ENCODE measurements around the gene GAS6.
A peak's percentile ranks its signal among the peaks of the same experiment; 100 is the strongest.
"Not testable (repeated sequence)": the region's sequence is repeated elsewhere in the genome, so short reads cannot be mapped to it uniquely, and the experiment has no call there.

GAS6 gene

DNA sequence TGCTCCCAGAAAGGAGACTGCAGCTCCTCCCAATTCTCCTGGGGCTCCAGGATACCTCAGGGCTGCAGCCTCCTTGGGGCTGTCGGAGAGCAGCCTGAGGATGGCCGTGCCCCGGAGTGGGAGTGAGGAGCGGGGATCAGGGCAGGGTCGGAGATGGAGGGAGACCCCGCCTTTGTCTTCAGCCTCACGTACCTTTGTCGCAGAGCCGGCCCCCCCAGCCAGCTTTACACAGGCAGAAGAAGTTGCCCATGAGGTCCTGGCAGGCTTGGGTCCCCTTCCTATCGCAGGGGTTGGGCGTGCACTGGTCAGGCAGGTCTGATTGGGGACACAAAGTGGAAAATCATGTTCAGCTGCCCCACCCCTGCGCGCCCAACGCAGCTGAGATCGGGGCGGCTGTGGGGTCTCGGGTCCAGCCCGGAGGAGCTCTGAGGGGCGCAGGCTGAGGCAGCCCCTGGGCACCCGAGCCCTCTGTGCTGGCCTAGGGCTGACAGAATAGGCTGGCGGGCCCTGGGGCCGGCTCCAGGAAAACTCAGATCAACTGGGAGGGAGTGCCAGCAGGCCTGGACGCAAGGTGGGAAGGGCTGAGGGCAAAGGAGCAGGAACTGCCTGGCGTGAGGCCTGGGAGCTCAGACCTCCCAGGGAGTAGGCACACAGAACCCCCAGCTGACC lies 24.2 kb downstream of the GAS6 start:
- DNase-seq: peak in 8 of 56 donors; percentile 16 to 62 (median 41)

GRCh38 chr13:113838711-113839201 lies 25.1 kb downstream of the GAS6 start:
- no peak for DNase-seq

GRCh38 chr13:113837560-113838355 lies 26.1 kb downstream of the GAS6 start:
- DNase-seq: peak in 53 of 56 donors; percentile 11 to 96 (median 64)

- peak in 2 of 56 donors; percentile 19 to 44 for DNase-seq
These were observed 26.9 kb downstream of the GAS6 start for GRCh38 chr13:113836768-113837559.

- no peak for DNase-seq
These were observed 28.2 kb downstream of the GAS6 start for GRCh38 chr13:113835461-113836270.

DNA sequence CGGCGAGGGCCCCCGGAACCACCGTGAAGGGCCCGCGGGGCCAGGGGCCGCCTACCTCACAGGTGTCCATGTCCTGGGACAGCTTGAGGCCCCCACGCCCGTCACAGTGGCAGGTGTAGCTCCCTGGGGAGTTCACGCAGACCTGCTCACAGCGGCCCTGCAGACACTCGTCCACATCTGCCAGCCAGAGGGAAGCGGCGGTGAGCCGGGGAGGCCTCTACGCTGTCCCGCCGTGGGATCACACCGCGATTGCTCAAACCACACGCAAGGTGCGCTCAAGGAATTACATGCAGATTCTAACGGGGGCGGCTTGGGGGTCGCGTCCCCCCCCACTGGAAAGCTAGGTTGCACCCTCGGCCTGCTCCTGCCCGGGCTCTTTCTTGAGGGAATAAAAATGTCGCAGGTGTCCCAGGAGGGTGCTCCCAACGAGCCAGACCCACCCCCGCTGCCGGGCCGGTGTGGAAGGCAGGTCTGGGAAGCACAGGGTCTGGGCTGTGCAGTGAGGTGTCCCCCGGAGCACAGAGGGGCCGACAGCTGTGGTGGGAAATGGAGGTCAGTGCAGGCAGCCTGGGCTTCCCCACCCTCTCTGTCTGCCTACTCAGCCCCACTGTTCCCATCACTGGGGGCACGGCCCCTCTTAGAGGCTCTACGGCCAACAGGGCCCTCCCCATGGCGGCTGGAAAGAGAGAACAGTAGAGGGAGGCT lies 29.2 kb downstream of the GAS6 start:
- DNase-seq: no peak

- not testable (repeated sequence) for DNase-seq
These were observed 29.9 kb downstream of the GAS6 start for GRCh38 chr13:113834006-113834405.

DNA sequence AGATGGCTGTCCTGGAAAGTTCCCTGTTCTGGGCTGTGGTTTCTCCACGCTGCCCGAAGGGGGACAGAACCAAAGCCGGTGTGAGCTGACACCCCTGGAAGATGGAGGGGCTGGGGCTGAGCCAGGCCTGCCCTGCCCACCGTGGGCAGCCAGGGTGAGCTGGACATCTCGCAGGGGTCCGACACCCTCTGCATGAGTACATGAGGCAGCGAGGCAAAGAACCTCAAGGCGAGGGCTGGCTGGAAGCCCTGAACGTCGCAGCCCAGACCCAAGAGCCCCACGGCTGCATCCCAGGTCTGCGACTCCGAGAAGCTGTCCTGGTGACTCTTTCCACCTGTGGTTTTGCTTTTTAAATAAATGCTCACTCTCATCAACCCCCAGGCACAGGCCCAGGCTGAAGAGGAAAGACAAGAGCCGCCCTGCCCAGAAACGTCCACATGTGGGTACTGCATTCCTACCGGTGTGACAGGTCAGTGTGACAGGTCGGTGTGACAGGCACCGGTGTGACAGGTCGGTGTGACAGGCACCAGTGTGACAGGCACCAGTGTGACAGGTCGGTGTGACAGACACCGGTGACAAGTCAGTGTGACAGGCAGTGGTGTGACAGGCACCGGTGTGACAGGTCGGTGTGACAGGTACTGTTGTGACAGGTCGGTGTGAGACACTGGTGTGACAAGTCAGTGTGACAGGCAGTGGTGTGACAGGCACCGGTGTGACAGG lies 30.6 kb downstream of the GAS6 start:
- DNase-seq: no peak

GRCh38 chr13:113832631-113833030 lies 31.2 kb downstream of the GAS6 start:
- DNase-seq: no peak

- DNase-seq: no peak
These were observed 31.7 kb downstream of the GAS6 start for GRCh38 chr13:113832205-113832604.

- DNase-seq: no peak
These were observed 32.8 kb downstream of the GAS6 start for GRCh38 chr13:113831061-113831460.

- not testable (repeated sequence) for DNase-seq
These were observed 33.4 kb downstream of the GAS6 start for GRCh38 chr13:113830426-113830950.

- DNase-seq: no peak
These were observed 35.5 kb downstream of the GAS6 start for GRCh38 chr13:113828282-113828825.

DNA sequence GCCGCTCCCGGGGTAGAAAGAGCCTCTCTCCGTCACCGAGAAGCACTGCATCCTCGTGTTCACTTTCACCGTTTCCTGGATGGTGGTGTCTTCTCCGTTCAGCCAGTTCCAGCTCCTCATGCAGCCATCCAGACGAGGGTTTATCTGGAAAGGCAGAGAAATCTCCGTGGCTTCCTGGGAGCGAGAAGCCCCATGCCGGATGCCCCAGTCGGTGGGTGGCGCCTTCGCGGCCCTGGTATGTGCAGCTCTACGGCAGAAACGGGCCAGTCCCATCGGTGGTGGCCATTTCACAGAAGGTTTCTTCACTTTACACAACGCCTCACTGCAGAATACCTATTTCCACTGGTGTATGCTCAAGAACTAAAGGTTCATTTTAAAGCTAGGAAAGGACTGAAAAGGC lies 36.9 kb downstream of the GAS6 start:
- DNase-seq: no peak

DNA sequence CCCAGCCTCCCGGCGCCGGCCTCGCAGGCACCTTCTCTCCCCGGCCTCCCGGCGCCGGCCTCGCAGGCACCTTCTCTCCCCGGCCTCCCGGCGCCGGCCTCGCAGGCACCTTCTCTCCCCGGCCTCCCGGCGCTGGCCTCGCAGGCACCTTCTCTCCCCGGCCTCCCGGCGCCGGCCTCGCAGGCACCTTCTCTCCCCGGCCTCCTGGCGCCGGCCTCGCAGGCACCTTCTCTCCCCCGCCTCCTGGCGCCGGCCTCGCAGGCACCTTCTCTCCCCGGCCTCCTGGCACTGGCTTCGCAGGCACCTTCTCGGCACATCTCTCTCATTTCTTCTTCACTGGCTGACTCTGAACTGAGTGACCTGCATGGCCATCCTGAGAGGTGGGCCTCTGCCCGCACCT lies 37.4 kb downstream of the GAS6 start:
- DNase-seq: not testable (repeated sequence)

DNA sequence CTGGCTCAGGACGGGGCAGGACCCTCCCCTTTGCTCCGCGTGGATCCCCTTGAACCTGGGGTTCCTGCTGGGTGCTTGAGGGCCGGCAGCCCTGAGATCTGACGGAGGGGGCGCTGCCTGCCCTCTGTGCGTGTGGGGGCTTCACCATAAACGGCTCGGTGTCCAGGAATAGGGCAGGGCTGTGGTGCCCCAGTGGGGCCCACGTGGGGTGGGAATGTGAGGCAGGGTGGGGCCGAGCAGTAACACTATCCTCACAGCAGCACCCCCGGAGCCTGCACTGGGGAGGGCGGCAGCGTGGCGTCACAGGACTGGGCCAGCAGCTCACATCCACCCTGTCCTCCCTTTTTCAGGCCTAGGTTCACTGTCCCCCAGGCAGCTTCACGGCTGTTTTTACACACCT lies 38.0 kb downstream of the GAS6 start:
- DNase-seq: no peak

GRCh38 chr13:113823771-113824170 lies 40.1 kb downstream of the GAS6 start:
- DNase-seq: no peak

DNA sequence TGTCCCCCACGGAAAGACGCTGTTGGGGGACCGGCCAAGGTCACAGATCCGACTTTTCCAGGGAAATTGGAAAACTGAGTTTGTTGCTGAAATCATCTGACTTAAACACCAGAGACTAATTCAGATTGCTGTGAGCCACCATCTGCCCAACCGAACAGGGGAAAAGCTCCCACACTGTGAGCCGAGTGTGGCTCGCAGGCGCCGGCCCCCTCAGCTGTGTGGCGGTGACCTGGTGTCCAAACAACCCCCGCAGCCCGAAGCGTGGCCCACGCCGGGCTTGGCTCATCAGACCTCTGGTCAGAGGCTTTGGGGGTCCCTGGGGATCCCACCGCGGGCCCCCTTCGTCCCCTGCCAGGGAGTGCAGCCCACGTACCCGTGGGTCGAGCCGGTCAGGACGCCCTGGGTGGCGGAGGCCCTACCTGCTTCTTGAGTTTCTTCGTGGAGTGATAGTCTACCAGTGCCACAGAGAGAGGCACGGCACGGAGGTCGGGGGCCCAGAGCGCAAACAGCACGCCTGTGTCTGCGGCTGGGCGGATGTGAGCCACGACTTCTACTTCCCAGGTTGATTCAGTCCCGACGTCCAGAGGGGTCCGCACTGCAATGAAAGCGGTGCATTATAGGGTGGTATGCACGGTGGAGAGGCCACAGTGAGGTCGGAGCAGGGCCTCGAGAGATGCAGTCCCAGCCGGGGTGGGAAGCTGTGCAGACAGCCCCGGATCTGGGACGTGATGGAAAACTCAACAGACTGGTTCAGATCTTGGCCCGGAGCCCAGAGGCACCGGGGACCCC lies 40.7 kb downstream of the GAS6 start:
- DNase-seq: no peak

Data from nucleus accumbens (tissue), 56 donors.